Measurements from ENCODE around the gene ZNF800.

ZNF800 gene

DNA sequence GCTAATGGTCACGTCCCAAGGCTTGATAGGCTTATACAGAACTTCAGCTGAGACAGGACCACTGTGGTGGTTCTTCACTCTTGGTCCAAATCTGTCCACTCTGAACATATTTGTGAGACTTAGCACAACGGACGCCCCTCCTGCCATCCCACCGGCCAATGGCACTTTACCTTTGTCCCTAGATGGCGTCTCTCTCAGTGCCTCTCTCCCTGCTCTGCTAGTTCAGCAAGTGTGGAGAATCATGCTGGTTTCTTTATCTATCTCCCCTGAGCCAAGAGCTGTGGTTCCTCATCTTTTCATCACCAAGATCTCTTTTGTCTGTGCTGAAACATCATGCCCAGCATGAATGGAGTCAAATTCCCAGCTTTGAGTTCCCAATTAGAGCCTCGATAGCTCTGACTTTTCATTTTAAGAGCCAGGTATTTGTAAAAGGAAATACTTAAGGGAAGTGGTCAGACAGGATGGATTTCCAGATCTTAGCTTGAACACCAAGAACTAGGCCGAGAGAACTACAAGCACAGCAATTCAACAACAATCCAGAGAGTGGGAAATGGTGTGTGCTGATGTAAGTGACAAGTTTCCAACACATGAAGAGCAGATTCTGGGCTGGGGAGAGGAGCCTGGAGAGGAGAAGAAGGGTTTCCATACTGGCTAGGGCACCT, 69.5 kb downstream of the ZNF800 start (continued):
- no peak for TF ChIP-seq ZNF707 (tag by site-specific recombination; IDR thresholded peaks at IDR 0.05)
- no peak for TF ChIP-seq SP2 (tag by site-specific recombination; IDR thresholded peaks at IDR 0.05)
- no peak for TF ChIP-seq ZXDB (tag by site-specific recombination; IDR thresholded peaks at IDR 0.05)
- TF ChIP-seq, protein P1, sequence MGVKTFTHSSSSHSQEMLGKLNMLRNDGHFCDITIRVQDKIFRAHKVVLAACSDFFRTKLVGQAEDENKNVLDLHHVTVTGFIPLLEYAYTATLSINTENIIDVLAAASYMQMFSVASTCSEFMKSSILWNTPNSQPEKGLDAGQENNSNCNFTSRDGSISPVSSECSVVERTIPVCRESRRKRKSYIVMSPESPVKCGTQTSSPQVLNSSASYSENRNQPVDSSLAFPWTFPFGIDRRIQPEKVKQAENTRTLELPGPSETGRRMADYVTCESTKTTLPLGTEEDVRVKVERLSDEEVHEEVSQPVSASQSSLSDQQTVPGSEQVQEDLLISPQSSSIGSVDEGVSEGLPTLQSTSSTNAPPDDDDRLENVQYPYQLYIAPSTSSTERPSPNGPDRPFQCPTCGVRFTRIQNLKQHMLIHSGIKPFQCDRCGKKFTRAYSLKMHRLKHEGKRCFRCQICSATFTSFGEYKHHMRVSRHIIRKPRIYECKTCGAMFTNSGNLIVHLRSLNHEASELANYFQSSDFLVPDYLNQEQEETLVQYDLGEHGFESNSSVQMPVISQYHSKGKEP (tag by site-specific recombination; IDR thresholded peaks at IDR 0.05): no peak
- TF ChIP-seq ZNF837 (tag by site-specific recombination; IDR thresholded peaks at IDR 0.05): no peak
- no peak for TF ChIP-seq ZNF510 (tag by site-specific recombination; IDR thresholded peaks at IDR 0.05; ENCODE audit: insufficient replicate concordance)
- TF ChIP-seq ZNF571 (tag by site-specific recombination; IDR thresholded peaks at IDR 0.05): no peak
- TF ChIP-seq ZNF214 (tag by site-specific recombination; IDR thresholded peaks at IDR 0.05; ENCODE audit: borderline replicate concordance): no peak

DNA sequence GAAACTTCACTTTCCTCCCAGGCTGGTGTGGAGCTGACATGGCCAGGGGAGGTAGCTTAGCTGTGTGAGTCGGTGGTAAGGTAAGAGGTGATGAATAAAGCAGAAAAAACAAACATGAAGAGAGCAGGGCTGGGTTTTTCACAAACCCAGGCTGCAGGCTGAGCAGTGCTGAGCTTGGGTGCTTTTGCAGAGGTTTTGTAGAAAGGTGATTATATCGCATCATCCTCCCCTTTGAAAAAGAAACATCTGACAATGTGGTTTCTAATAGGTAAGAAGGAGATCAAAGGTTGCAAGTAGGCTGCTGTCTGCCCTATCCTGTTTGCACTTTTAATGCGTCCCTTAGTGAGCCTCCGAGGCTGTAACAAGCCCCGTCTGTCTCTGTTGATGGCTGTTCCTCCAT, 70.2 kb downstream of the ZNF800 start:
- POLR2A ChIA-PET: no interaction called here
- Histone ChIP-seq H3K36me3 (ENCODE audit: control insufficient read depth in 2 of 2, insufficient read depth in 1 of 2, low read length in 2 of 2) (no peaks in the 10 kb centered on the region), H3K9me3 (ENCODE audit: control insufficient read depth, insufficient read depth, low read depth, low read length) (no peaks in the 10 kb centered on the region), H3K4me3 (ENCODE audit: low read depth, low read length) (no peak overlapping the region), H3K27ac (ENCODE audit: extremely low read depth, low read depth, low read length) (no peak overlapping the region), H3K4me1 (ENCODE audit: control insufficient read depth, insufficient read depth, low read length) (no peaks in the 10 kb centered on the region)
- TF ChIP-seq ZNF626 (tag by site-specific recombination; IDR thresholded peaks at IDR 0.05) (no peak), KLF8 (tag by site-specific recombination; IDR thresholded peaks at IDR 0.05) (no peak), BCL11A (tag by site-specific recombination; IDR thresholded peaks at IDR 0.05; ENCODE audit: low read depth) (no peak), OSR2 (tag by site-specific recombination; IDR thresholded peaks at IDR 0.05) (no peak), ZNF114 (tag by site-specific recombination; IDR thresholded peaks at IDR 0.05) (no peak), ZNF16 (tag by site-specific recombination; IDR thresholded peaks at IDR 0.05; ENCODE audit: low read depth) (no peak), ZEB2 (tag by site-specific recombination; IDR thresholded peaks at IDR 0.05) (no peak), ZNF211 (tag by site-specific recombination; IDR thresholded peaks at IDR 0.05; ENCODE audit: low read depth) (no peak), KLF9 (tag by site-specific recombination; IDR thresholded peaks at IDR 0.05; ENCODE audit: low read depth) (no peak), ZNF473 (tag by site-specific recombination; IDR thresholded peaks at IDR 0.05) (no peak), HOXA7 (CRISPR knock-in tag; IDR thresholded peaks at IDR 0.05; ENCODE audit: borderline replicate concordance) (no peak), ZNF664 (tag by site-specific recombination; IDR thresholded peaks at IDR 0.05) (no peak), GLI2 (tag by site-specific recombination; IDR thresholded peaks at IDR 0.05; ENCODE audit: borderline replicate concordance, low read depth) (no peak), ZNF571 (tag by site-specific recombination; IDR thresholded peaks at IDR 0.05) (no peak), ZNF239 (tag by site-specific recombination; IDR thresholded peaks at IDR 0.05) (no peak), ZNF843 (tag by site-specific recombination; IDR thresholded peaks at IDR 0.05) (no peak), KLF16 (tag by site-specific recombination; IDR thresholded peaks at IDR 0.05) (no peak), ZNF112 (tag by site-specific recombination; IDR thresholded peaks at IDR 0.05) (no peak)
- TF ChIP-seq, protein P2, sequence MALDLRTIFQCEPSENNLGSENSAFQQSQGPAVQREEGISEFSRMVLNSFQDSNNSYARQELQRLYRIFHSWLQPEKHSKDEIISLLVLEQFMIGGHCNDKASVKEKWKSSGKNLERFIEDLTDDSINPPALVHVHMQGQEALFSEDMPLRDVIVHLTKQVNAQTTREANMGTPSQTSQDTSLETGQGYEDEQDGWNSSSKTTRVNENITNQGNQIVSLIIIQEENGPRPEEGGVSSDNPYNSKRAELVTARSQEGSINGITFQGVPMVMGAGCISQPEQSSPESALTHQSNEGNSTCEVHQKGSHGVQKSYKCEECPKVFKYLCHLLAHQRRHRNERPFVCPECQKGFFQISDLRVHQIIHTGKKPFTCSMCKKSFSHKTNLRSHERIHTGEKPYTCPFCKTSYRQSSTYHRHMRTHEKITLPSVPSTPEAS (tag by site-specific recombination; IDR thresholded peaks at IDR 0.05): no peak
- CTCF ChIA-PET: interaction anchor here (1.3 kb wide), 1 partner anchor 126 kb away, joined by 3 read pairs; no protein-coding TSS in a partner anchor

Data from HEK293 (cell line).